Right ventricle myocardium inferior (tissue), 1 donor: ENCODE data around the gene WDR19. TPM values are rescaled to one million over a fixed set of nuclear protein-coding genes. Genes with fewer than 3 reads are reported as not detected.
A peak's percentile ranks its signal among the peaks of the same experiment; 100 is the strongest.
"Not testable (repeated sequence)": the region's sequence is repeated elsewhere in the genome, so short reads cannot be mapped to it uniquely, and the experiment has no call there.

Experiments used
- ATAC-seq: fragments of 200-7000 bp; cut with Tn5 transposase; one replicate; pipeline ENCODE4 v1.9.1; 2020; ENCODE audit warnings: mild to moderate bottlenecking, moderate library complexity
- DNase-seq: peaks from one replicate; pipeline ENCODE4 v3.0.0; 2021; ENCODE audit errors: missing footprints
- intact Hi-C: fragments of 100-400 bp; cut with DNase I; formaldehyde crosslinking; loops from one replicate; pipeline ENCODE4 v1.11.0; 2022
- long read RNA-seq: library from polyadenylated mRNA; unstranded; transcript quantifications from one replicate; pipeline ENCODE4 v2.0.0, GENCODE V29; 2021
- total RNA-seq: library from RNA; stranded (reverse); fragmentation: NEBNext Ultra II Directional; extraction: Animal tissue kit (Norgen Biotek cat#: 25700); gene quantifications from one replicate; pipeline ENCODE4 v1.2.1, GENCODE V29; 2021
- donor health status: DM: no; HTN: yes; CAD: no; lungs with severe emphysema.

WDR19 gene
- total RNA-seq: 6.5 TPM
- long read RNA-seq, full-length matches to known transcripts: 1 of 1 reads
- long read RNA-seq, partial matches to known transcripts: 0 of 1 reads
- long read RNA-seq, other reads (novel, unspliced or antisense): 0 of 1 reads

DNA sequence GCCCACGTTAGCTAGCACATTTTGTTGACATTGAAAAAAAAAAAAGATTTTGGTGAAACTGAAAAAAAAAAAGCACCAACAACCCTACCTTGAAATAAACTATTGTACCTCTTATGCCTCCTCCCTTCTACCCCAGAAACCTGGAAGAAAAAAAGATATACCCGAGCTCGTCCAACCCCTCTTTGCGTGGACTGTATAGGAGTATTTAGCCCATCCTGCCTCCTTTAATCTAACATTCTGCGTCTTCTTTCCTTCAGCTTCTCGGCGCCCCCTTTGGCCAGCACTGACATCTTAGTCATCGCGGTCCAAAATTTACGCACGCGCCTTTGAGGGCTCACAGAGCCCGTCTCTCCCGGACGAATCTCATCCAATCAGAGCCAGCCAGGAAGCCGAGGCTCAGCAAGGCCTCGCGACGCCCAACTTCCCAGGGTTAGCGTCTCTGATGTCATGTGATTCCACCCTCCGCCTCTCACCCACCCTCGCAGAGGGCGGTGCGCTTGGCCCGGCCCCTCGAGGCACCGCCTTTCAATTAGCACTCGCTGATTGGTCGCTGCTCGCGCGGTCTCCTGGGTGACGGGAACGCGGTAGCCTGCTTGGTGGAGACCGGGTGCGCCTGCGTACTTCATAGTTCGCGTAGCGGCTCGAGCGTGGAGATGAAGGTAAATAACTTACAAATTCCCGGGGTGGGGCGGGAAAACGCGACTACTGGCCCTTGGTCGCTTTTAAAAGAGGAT lies at the start of gene WDR19:
WDR19 (plus strand) TSS at position 625 of the 734 bp plus-strand sequence; CDS start at position 654, 29 bp downstream.
- ATAC-seq: peak; percentile 100

DNA sequence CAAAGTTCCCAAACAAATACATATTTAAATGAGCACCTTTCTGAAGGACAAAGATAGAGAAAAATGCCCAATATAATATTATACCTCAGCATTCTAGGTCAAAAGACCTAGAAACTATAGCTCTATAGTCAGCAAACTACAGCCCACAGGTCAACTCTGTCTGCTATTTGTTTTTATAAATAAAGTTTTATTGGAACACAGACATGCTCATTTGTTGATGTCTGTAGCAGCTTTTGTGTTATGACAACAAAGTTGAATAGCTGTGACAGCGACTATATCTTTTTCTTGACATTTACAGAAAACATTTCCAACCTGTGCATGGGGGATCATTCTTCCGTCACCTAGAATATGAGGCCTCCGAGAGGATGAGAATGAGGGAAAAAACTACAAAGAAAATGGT lies 48.7 kb upstream of the WDR19 start:
- no peak for DNase-seq
- no peak for ATAC-seq
- intact Hi-C loops: loop anchor here (10.0 kb wide), 1 partner anchor 379 kb away; no protein-coding TSS in a partner anchor

More for the DNA sequence above, at the start of gene WDR19:
- DNase-seq: peak; percentile 100
- intact Hi-C loops: loop anchor here (2.0 to 5.0 kb wide), 2 partner anchors 185 to 795 kb away; partner anchors contain the start of genes PDS5A and RFC1

DNA sequence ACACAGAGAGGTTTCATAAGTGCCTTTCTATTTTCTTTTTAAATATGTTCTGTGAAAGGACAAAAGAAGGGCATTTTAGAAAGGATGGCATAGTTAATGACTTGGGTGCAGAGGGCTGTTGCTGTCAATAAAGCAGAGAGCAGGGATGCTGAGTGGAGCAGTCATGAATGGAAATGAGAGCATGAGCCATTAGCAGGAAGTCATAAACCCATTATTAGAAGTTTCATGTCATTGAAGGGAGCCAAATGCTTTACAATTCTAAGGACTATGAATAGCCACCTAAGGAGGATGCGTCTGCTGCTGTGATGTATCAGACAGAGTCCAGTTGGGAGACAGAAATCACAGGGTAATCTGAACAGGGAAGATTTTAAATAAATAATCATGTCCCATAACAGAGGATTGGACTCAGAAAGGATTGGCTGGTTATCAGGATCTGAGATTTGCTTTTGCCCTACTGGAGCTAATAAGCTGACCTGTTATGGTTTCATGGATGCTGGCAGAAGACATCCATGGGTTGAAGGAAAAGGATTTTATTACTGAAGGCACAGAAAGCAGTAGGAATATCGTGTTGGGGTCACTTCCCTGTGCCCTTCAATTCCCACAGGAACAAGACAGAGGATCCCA lies 47.5 kb upstream of the WDR19 start:
- DNase-seq (no peak), ATAC-seq (no peak)
- intact Hi-C loops: loop anchor here (5.0 to 10.0 kb wide), 2 partner anchors 232 to 380 kb away; no protein-coding TSS in a partner anchor

DNA sequence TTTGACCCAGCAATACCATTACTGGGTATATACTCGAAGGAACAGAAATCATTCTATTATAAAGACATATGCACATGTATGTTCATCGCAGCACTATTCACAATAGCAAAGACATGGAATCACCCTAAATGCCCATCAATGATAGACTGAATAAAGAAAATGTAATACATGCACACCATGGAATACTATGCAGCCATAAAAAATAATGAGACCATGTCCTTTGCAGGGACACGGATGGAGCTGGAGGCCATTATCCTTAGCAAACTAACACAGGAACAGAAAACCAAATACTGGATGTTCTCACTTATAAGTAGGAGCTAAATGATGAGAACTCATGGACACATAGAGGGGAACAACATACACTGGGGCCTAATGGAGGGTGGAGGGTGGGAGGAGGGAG lies 44.1 kb upstream of the WDR19 start:
- DNase-seq: not testable (repeated sequence)
- intact Hi-C loops: loop anchor here (5.0 to 10.0 kb wide), 2 partner anchors 236 to 383 kb away; no protein-coding TSS in a partner anchor

DNA sequence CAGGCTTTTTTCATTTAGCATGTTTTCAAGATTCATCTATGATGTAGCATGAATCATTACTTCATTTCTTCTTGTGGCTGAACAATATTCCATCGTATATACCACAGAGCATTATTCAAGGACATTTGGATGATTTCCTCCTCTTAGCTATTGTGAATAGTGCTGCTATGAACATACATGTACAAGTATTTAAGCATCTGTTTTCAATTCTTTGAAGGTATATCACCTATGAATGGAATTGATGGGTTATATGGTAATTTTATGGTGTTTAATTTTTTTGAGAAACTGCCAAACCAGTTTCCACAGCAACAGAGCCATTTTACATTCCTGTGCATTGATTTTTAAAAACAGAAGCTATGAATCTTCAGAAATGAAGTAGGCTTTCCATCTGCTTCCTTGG lies 36.1 kb upstream of the WDR19 start:
- intact Hi-C loops: no loop called here
- no peak for DNase-seq
- ATAC-seq: no peak

More for the DNA sequence above, 44.1 kb upstream of the WDR19 start:
- not testable (repeated sequence) for ATAC-seq

DNA sequence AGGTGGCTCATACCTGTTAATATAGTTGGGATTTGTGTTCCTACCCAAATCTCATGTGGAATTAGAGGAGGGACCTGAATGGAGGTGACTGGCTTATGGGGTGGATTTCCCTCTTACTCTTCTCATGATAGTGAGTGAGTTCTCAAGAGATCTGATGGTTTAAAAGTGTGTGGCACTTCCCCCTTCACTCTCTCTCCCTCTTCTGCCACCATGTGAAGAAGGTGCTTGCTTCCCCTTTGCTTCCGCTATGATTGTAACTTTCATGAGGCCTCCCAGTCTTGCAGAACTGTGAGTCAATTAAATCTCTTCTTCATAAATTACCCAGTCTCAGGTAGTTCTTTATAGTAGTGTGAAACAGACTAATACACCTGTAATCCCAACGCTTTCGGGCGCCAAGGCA lies 28.3 kb upstream of the WDR19 start:
- intact Hi-C loops: no loop called here
- no peak for ATAC-seq
- no peak for DNase-seq

DNA sequence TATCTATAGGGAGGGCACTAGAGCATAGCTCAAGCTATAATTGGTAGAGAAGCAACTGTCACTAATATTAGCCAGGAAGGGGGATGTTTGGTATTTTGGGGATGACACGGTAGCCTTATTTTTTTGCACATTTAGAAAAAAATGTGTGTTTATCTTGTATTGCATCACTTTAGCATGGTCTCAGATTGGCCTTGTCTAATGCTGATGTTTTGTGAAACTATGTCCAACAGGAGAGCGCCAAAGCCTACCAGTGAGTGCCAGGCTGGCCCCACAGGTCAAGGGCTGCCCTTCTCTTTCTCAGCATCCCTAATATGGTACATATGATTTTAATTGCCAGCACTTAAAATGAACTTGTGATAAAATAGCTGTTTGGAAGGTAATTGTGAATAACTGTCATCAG lies 24.8 kb upstream of the WDR19 start:
- intact Hi-C loops: no loop called here
- DNase-seq (no peak), ATAC-seq (no peak)

DNA sequence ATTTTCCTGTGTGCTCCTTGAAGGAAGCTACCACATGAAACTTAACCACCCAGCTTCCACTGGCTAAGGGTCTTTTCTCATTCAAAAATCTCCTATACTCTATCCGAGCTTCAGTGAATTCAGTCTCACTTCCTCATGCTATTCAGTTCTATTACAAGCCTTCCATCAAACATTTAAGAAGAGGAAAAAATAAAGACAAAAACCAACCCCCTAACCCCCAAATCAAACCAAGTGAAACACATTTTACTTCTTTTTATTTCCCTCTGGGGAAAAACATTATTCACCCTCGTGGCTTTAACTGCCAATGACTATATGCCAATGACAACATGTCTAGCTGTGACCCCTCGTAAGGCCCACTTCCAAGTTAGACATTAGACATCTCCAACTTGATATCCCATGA lies 16.2 kb upstream of the WDR19 start:
- ATAC-seq (no peak), DNase-seq (no peak)
- intact Hi-C loops: no loop called here

DNA sequence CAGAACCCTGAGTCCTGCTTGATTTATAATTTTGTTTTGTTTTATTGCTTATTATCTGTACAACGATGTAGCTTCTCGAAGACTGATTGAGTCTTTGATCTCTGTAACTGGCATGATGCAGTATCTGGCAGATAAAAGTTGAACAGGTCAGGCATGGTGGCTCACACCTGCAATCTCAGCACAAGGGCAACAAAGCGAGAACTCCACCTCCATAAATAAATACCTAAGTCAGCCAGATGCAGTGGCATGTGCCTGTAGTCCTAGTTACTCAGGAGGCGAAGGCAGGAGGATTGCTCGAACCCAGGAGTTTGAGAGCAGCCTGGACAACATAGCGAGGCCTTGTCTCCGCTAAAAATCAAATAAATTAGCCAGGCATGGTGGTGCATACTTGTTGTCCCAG lies 15.7 kb upstream of the WDR19 start:
- ATAC-seq (no peak), DNase-seq (no peak)
- intact Hi-C loops: no loop called here

DNA sequence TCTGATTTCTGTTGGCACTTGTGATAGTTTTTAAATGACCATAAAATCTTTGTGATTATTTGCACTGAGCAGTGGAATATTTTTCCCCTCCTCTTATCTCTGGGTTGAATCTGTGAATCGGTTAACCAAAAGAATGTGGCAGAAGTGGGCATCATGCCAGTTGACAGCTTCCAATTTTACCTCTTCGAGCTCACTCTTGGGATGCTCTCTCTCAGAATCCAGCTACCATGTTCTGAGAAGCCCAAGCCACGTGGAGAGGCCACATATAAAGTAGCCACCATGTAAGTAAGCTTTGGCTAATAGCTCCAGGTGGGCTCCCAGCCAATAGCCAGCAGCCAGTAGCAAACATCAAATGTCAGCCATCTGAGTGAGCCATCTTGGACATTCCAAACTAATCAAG lies 12.9 kb upstream of the WDR19 start:
- intact Hi-C loops: no loop called here
- DNase-seq: no peak

DNA sequence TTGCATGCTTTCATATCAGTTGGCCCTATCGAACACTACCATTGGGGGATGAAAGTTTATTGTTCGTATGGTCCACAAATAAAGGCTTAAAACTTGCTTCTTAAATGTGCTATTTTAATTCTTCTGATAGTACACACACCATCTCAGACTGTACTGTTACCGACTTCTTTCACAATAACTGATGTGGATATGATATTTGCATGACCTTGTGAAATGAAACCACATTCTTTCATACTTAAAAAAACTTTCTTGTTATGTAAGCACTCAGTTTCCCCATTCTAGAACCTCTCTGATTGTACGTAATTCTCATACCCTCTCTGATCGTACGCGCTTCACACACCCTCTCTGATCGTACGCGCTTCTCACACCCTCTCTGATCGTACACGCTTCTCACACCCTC lies 12.0 kb upstream of the WDR19 start:
- ATAC-seq: no peak
- intact Hi-C loops: no loop called here
- no peak for DNase-seq

More for the DNA sequence above, 12.9 kb upstream of the WDR19 start:
- no peak for ATAC-seq

DNA sequence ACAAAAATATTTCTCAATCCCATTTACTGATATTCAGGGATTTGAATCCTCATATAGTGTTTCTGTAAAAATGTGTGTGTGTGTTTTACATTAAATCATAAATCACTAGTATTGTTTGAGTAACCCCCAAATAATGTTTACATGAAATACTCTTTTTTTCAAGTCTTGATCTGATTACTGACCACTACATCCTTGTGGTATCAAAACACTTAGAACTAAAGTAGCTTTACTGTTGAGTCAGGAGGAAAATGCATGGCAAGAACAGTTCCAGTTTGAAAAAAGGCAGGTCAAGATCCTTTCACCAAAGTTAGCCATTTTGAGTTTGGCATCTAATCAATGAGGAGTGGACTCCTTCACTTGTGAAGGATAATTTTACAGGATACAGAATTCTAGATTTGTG lies 3.6 kb upstream of the WDR19 start:
- DNase-seq: no peak
- intact Hi-C loops: no loop called here
- no peak for ATAC-seq

DNA sequence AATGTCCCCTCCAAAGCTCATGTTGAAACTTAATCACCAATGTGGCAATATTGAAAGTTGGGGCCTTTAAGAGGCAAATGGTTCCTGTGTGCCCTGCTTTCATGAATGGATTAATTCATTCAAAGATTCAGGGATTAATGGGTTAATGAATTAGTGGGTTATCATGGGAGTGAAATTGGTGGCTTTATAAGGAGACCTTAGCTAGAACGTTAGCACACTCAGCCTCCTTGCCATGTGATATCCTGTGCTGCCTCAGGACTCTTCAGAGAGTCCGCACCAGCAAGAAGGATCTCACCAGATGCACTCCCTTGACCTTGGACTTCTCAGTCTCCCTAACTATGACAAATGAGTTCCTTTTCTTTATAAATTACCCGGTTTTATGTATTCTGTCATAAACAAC lies 2.6 kb upstream of the WDR19 start:
- DNase-seq (no peak), ATAC-seq (no peak)
- intact Hi-C loops: loop anchor here (5.0 kb wide), 1 partner anchor 798 kb away; the partner anchor contains the start of gene PDS5A

DNA sequence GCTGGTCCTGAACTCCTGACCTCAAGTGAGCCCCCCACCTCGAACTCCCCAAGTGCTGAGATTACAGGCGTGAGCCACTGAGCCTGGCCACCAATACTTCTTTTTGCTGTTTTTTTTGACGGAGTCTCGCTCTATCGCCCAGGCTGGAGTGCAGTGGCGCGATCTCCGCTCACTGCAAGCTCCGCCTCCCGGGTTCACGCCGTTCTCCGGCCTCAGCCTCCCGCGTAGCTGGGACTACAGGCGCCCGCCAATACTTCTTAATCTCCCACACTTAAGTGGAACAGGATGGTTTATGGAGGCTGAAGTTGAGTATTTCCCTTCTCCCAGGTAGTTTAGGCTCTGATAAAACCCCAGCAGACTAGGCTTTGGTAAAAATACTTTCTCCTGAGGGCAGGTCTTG lies 1.7 kb upstream of the WDR19 start:
- not testable (repeated sequence) for DNase-seq, ATAC-seq
- intact Hi-C loops: loop anchor here (5.0 kb wide), 1 partner anchor 797 kb away; the partner anchor contains the start of gene PDS5A

DNA sequence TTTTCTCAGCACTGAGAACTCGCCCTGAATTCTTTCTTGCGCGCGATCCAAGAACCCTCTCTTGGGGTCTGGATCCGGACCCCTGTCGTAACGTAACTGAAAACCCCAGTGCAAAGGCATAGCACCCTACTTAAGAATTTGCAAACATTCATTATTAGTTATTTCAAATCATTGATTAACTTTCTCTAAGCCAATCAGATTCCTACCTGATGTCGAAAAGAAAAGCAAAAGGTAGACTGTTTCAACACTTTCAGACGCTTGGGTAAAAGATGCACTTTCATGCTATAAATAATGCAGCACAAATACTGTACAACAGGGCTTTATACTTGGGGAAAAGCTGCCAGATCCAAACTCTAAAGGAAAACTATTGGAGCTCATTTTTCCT lies 817 bp upstream of the WDR19 start:
- ATAC-seq (no peak), DNase-seq (no peak)
- intact Hi-C loops: loop anchor here (5.0 kb wide), 1 partner anchor 796 kb away; the partner anchor contains the start of gene PDS5A

DNA sequence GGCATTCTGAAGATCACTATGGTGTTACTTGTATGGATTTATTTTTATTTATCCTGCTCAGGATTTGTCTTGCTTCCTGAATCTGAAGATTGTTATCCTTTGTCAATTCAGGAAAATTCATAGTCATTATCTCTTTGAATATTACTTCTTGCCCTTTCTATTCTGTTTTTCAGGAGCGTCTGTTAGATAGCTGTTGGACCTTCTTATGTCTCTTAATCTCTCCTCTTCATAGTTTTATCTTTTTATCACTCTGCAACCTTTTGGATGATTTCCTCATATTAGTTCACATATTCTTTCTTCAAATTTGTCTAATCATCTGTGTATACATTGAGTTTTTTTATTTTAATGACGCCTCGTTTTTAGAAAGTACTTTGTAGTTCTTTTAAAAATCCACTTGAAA lies 19.6 kb downstream of the WDR19 start:
- ATAC-seq: no peak
- DNase-seq: no peak
- intact Hi-C loops: no loop called here

DNA sequence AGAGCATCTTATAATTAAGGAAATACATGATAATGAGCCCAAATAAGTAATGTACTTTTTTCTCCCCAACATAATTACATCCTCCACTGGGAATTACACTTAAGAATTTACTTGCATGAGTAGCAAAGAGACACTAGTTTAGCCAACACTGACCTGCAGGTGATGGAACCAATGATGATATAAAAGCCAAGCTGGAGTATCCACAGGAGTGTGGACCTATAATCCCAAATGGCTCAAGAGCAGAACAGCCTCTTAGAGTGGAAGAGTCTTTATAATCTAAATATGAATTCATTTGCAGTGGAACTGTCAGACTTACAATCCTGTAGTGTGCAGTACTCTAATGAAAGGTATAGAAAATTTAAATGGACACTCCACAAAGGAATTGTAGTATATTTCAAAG lies 22.2 kb downstream of the WDR19 start:
- ATAC-seq (no peak), DNase-seq (no peak)
- intact Hi-C loops: no loop called here

DNA sequence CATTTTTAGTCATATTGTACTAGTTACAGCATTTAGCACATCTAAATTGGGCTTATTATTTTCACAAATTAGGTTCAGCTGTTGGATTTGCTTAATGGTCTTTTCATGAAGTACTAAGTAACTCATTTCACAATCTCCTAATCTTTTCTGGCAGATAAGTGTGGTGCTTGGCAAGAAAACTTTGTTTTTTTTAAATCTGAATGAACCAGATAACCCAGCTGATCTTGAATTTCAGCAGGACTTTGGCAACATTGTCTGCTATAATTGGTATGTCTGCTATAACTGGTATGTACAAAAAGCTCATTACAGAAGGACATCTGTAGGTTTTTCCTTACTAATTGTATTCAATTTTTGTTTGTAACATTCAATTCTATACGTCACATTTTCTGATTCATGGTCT lies 22.7 kb downstream of the WDR19 start:
- intact Hi-C loops: no loop called here
- no peak for DNase-seq
- ATAC-seq: peak; percentile 20

DNA sequence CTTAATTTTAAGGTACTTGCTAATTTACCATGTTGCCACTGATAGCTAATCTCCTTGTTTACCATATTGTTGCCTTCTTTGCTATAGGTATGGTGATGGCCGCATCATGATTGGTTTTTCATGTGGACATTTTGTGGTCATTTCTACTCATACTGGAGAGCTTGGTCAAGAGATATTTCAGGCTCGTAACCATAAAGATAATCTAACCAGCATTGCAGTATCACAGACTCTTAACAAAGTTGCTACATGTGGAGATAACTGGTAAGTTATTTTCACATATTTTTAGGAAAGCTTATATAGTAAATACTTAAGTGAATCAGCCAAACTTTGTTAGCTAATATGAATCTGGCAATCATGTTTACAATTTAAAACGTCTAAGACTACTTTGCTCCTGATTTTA lies 23.1 kb downstream of the WDR19 start:
- intact Hi-C loops: no loop called here
- no peak for DNase-seq
- ATAC-seq: no peak

DNA sequence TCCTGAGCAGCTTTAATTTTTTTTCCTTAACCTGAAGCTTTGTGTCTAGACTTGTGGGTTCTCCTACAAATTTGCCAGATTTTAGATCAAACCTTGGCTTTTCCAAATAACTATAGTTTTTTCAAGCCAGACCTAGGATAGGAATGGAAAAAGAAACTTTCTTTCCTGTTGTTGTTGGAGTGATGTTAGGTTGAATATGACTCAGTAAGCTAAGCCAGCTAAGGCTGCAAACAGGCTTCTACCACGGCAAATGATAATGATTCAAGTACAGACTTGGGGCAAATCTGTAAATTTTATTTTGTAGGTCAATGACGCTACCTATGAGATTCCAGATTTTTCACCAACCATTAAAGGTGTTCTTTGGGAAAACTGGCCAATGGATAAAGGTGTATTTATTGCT lies 45.6 kb downstream of the WDR19 start:
- DNase-seq (no peak), ATAC-seq (no peak)
- intact Hi-C loops: no loop called here
